ENCODE measurements around the gene ADAM23. TPM values are rescaled to one million over a fixed set of nuclear protein-coding genes. Genes with fewer than 3 reads are reported as not detected.

Gene ADAM23
- total RNA-seq, 2 donors from 2014 or later, result 1.3 to 10.7 TPM

- H3K9me3 ChIP-seq, result no peaks in the 10 kb centered on the region
- H3K4me3 ChIP-seq, result no peak overlapping the region
- no peaks in the 10 kb centered on the region for H3K27me3 ChIP-seq (replicated peaks; ENCODE audit: insufficient read depth)
- H3K4me1 ChIP-seq (replicated peaks), result no peaks in the 10 kb centered on the region
- no peaks in the 10 kb centered on the region for H3K36me3 ChIP-seq
- intact Hi-C loops (cut with DNase I), result no loop called here
- TF ChIP-seq CTCF (IDR thresholded peaks at IDR 0.05) (no peak), POLR2AphosphoS5 (IDR thresholded peaks at IDR 0.05) (no peak), POLR2A (IDR thresholded peaks at IDR 0.05) (no peak)
- no peak overlapping the region for H3K27ac ChIP-seq
- no peak for DNase-seq (ENCODE audit: low spot score)
These were observed 112.4 kb downstream of the ADAM23 start for GRCh38 chr2:206555721-206556120.

- Histone ChIP-seq H3K9me3 (no peaks in the 10 kb centered on the region), H3K27me3 (replicated peaks; ENCODE audit: insufficient read depth) (no peaks in the 10 kb centered on the region), H3K27ac (no peak overlapping the region), H3K4me3 (no peak overlapping the region), H3K4me1 (replicated peaks) (no peaks in the 10 kb centered on the region), H3K36me3 (no peaks in the 10 kb centered on the region)
- intact Hi-C loops (cut with DNase I), result no loop called here
- TF ChIP-seq POLR2A (IDR thresholded peaks at IDR 0.05) (no peak), POLR2AphosphoS5 (IDR thresholded peaks at IDR 0.05) (no peak), CTCF (IDR thresholded peaks at IDR 0.05) (peak in 2 of 4 experiments; percentile 8 to 38)
- DNase-seq (ENCODE audit: low spot score), result no peak
- WGBS, result 62% methylated on average over 5 of the region's 5 CpGs
These were observed 113.1 kb downstream of the ADAM23 start for GRCh38 chr2:206556357-206556949.

GRCh38 chr2:206557321-206557720 is 114.0 kb downstream of the ADAM23 start:
- H3K9me3 ChIP-seq, result no peaks in the 10 kb centered on the region
- TF ChIP-seq CTCF (IDR thresholded peaks at IDR 0.05) (no peak), POLR2AphosphoS5 (IDR thresholded peaks at IDR 0.05) (no peak), POLR2A (IDR thresholded peaks at IDR 0.05) (no peak)
- H3K36me3 ChIP-seq, result no peaks in the 10 kb centered on the region
- no peak for DNase-seq (ENCODE audit: low spot score)
- intact Hi-C loops (cut with DNase I), result no loop called here
- no peaks in the 10 kb centered on the region for H3K4me1 ChIP-seq (replicated peaks)
- no peaks in the 10 kb centered on the region for H3K27me3 ChIP-seq (replicated peaks; ENCODE audit: insufficient read depth)
- H3K4me3 ChIP-seq, result no peak overlapping the region
- H3K27ac ChIP-seq, result no peak overlapping the region
- whole genome bisulfite sequencing, result 98% methylated on average over 4 of the region's 4 CpGs

GRCh38 chr2:206558492-206558891 is 115.2 kb downstream of the ADAM23 start:
- Histone ChIP-seq H3K9me3 (no peaks in the 10 kb centered on the region), H3K4me3 (no peak overlapping the region), H3K27me3 (replicated peaks; ENCODE audit: insufficient read depth) (no peaks in the 10 kb centered on the region), H3K4me1 (replicated peaks) (no peaks in the 10 kb centered on the region), H3K36me3 (no peaks in the 10 kb centered on the region), H3K27ac (no peak overlapping the region)
- 100% methylated on average over 2 of the region's 2 CpGs for WGBS
- intact Hi-C loops (cut with DNase I), result no loop called here
- TF ChIP-seq POLR2AphosphoS5 (IDR thresholded peaks at IDR 0.05) (no peak), CTCF (IDR thresholded peaks at IDR 0.05) (no peak), POLR2A (IDR thresholded peaks at IDR 0.05) (no peak)
- DNase-seq (ENCODE audit: low spot score), result no peak

GRCh38 chr2:206561962-206562361 is 118.6 kb downstream of the ADAM23 start:
- Histone ChIP-seq H3K4me3 (no peak overlapping the region), H3K4me1 (replicated peaks) (no peaks in the 10 kb centered on the region), H3K27me3 (replicated peaks; ENCODE audit: insufficient read depth) (no peaks in the 10 kb centered on the region), H3K9me3 (no peaks in the 10 kb centered on the region), H3K36me3 (no peaks in the 10 kb centered on the region), H3K27ac (no peak overlapping the region)
- DNase-seq (ENCODE audit: low spot score), result no peak
- TF ChIP-seq CTCF (IDR thresholded peaks at IDR 0.05) (no peak), POLR2AphosphoS5 (IDR thresholded peaks at IDR 0.05) (no peak), POLR2A (IDR thresholded peaks at IDR 0.05) (no peak)
- intact Hi-C loops (cut with DNase I), result no loop called here
- 100% methylated on average over 1 of the region's 1 CpG for WGBS

All from prostate gland (tissue), 2 donors.